HG03469 (cell line): ENCODE data around the gene KLHDC8A.
"Not testable (repeated sequence)": the region's sequence is repeated elsewhere in the genome, so short reads cannot be mapped to it uniquely, and the experiment has no call there.

ENCODE experiments used
- ATAC-seq: cut with Tn5 transposase; IDR thresholded peaks from one replicate; pipeline ENCODE4 v1.9.1; 2021; ENCODE audit warnings: mild to moderate bottlenecking, moderate library complexity, moderate number of reproducible peaks; ENCODE audit not compliant: unreplicated experiment

The KLHDC8A gene

DNA sequence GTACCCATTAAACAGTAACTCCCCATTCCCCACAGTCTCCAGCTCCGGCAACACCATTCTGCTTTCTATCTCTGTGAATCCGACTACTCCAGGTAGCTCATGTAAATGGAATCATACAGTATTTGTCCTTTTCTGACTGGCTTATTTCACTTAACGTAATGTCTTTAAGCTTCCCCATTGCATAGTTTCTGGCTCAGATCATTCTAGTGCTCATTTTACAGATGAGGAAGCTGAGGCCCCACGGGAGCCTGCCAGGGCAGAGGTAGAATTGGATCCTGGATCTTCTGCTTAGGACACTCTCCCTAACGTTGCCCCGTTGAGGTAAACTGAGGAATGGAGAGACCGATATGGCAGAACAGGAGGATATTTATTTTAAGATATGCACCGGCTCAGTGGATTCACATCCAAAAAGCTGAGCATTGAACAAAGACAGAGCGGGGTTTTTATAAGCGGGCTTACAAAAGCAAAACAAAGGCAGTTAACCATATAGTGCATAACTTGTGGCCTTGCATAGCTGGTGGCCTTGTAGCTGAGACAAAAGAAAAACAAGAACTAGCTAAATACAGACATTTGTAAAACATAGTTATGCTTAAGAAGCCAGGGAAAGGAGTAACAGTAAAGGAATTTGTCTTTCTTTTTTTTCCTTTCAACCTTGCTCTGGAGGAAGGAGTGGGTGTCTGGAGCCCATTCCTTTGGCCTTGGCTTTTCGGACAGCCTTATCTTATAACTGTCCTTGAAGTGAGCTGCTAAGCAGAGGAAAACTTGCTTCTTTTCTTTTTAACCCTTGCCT lies 15.3 kb upstream of the KLHDC8A start:
- ATAC-seq, result no peak

- ATAC-seq, result no peak
Measured at GRCh38 chr1:205370780-205371179, 14.1 kb upstream of the KLHDC8A start.

GRCh38 chr1:205369701-205370123 lies 13.0 kb upstream of the KLHDC8A start:
- no peak for ATAC-seq

DNA sequence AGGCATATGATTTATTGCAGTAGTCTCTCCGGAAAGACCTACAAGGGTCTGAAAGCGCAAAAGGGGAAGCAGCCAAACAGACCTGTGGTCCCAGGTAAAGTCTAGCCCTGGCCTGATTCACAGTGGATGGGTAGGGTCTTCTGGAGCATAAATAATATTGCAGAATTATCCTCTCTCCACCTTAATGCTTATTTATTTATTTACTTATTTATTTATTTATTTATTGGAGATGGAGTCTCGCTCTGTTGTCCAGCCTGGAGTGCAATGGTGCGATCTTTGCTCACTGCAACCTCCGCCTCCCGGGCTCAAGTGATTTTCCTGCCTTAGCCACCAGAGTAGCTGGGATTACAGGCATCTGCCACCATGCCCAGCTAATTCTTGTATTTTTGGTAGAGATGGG lies 11.8 kb upstream of the KLHDC8A start:
- ATAC-seq, result no peak

- ATAC-seq, result no peak
Measured at GRCh38 chr1:205365945-205366463, 9.3 kb upstream of the KLHDC8A start.

DNA sequence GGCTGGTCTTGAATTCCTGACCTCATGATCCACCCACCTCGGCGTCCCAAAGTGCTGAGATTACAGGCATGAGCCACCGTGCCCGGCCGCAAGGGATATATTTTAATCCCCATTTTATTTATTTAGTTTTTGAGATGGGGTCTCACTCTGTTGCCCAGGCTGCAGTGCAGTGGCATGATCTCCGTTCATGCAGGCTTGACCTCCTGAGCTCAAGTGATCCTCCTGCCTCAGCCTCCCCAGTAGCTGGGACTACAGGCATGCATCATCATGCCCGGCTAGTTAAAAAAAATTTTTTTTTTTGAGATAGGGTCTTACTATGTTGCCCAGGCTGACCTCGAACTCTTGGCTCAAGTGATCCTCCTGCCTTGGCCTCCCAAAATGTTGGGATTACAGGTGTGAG lies 8.4 kb upstream of the KLHDC8A start:
- ATAC-seq, result not testable (repeated sequence)

- ATAC-seq, result no peak
Measured at GRCh38 chr1:205360891-205361290, 4.2 kb upstream of the KLHDC8A start.

DNA sequence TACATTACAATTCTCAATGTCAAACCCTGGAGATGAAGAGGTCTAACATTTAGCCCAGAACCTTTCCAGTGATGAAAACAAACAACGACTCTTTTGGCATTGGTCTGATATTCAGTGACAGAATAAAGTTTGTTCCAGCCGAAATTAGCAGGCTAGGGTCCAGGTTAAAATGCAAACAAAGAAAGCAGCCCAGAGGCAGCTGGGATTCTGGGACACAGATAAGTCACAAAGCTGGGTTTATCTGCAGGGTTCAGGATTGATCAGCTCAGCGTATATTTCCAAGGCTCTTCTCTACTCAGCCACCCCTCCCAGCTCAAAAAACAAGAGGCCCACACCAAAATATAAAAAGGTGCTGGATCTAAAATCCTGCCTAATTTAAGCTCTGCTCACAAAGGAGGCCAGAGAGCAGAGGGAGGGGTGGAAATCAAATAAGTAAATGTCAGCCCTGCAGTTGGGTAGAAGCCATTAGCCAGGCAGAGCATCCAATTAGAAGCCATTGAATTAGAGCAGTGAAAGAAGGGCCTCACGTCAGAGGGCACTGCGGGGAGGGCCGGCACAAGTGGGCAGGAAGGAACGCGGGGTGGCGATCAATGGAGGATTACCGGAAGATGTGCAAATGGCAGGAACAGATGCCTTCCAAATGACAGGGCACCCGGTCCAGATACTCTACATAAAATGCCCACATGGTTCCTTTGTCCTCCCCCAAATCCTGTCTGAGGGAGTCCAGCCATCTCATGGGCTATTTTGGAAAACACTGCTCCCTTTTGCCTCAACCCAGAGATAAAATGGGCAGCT lies 3.2 kb upstream of the KLHDC8A start:
- ATAC-seq, result no peak

GRCh38 chr1:205358579-205358978 lies 1.9 kb upstream of the KLHDC8A start:
- no peak for ATAC-seq

GRCh38 chr1:205357567-205357966 lies 845 bp upstream of the KLHDC8A start:
- ATAC-seq, result no peak

- no peak for ATAC-seq
Measured at GRCh38 chr1:205355075-205355453, 1.7 kb downstream of the KLHDC8A start.

DNA sequence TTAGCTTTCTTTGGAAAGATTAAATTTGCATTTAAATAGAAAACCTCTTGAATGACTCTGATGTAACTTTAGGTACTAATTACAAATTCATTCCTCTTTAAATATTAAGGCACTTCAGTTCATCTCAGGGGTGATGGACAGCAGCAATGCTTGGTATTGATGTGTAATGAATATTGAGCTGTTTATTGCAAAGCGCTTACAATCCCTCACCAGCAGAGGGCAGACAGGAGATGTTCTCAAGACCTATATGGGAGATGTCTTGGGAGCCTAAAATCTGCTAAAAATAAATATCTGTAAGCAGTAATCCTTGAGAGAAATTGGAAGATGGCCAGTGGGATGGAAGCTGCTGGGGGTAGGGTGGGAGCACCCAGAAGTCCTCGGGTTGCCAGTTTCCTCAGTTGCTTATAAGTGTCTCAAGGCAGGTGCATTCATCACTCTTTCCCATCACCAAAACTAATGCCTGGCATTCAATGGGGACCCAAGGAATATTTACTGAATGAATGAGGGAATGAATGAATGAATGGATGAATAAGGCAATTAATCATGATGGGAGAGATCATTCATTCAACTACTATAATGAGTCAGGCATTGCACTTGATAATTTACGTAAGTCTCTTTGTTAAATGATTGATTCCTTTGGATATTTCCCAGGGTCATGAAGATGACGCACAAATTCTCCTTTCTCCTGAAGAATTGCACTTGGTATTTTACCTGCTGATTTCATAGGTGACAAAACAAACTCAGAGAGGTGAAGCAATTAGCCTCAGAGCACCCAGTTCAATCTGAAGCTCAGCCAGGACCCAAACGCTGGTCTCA lies 2.3 kb downstream of the KLHDC8A start:
- ATAC-seq, result no peak

DNA sequence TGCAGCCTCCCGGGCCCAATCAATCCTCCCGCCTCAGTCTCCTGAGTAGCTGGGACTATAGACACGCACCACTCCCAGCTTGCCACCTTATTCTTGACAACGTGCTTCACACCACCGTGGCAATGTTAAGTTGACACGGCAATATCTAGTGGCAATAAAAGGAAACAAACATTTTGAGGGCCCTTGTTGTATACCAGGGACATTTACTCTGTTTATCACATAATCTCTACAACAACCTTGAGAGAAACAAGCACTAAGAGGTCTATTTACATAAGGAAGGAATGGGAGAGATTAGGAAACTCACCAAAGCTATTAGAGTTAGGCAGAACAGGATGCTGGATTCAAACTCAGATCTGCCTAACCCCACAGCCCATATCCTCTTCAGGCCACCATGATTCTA lies 3.1 kb downstream of the KLHDC8A start:
- ATAC-seq, result no peak

DNA sequence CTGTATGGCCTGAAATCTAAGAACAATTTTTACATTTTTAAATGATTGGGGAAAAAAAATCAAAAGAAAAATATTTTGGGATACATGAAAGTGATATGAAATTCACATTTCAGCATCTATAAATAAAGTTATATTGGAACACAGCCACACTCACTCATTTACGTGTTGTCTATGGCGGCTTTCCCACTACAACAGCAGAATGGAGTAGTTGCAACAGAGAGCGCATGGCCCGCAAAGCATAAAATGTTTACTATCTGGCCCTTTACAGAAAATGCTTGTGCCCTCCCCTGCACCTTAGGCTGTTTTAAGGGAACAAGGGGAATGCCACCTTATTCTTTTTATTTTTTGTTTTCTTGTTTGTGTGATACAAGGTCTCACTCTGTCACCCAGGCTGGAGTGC lies 3.5 kb downstream of the KLHDC8A start:
- no peak for ATAC-seq

- ATAC-seq, result no peak
Measured at GRCh38 chr1:205351984-205352713, 4.6 kb downstream of the KLHDC8A start.

DNA sequence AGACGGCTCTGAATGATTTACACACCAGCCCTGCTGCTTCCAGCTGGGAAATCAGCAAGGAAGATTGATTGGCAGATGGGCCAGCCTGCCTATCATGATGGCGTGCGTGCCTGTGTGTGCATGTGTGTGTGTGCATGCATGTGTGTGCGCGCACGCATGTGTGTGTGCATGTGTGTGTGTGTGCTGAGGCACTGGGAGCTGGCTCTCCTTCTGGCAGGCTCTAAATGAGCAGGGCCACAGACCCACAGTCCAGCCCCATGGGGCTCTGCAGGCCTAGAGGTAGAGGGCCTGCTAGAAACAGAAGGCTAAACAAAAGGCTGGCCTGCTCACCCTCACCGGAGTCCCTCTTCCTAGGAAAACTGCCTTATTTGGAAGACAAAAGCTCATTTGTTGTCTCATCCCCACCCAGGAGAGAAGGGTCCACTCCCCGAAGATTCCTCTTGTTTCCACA lies 6.0 kb downstream of the KLHDC8A start:
- no peak for ATAC-seq

- no peak for ATAC-seq
Measured at GRCh38 chr1:205350124-205350523, 6.6 kb downstream of the KLHDC8A start.

GRCh38 chr1:205348554-205349487 lies 7.9 kb downstream of the KLHDC8A start:
- no peak for ATAC-seq

DNA sequence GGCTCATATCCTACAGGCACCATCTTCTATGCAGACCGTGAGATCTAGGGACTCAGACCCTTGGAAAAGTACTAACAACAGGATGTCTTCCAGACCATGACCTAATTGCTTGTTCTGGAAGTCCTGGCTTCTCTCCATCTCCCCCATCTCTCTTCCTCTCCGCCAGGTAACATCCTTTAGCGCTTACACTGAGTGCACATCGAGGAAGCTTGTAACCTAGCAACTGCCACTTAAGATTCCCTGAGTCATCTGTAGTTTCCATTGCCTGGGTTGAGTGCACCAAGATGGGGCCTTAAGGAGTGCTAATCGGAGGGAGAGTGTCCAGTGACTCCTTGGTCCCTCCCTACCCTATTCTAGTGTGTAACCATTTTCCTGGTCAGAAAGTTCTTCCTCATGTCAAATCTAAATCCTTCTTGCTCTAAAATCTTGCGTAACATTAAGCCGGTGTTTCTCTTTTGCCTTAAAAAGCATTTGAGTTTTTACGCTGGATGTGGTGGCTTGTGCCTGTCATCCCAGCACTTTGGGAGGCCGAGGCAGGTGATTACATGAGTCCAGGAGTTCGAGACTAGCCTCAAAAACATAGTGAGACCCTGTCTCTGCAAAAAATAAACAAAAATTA lies 9.7 kb downstream of the KLHDC8A start:
- no peak for ATAC-seq
